HUES6 (cell line): Measurements from ENCODE around the gene PCDH15.

Experiments used
- H3K27ac ChIP-seq: 2 replicates; pipeline ENCODE4 v1.7.0; 2013; ENCODE audit warnings: low read depth, mild to moderate bottlenecking, low read length, inconsistent platforms
- H3K27me3 ChIP-seq: 2 replicates; pipeline ENCODE4 v1.6.1; 2013; ENCODE audit warnings: low read length; ENCODE audit not compliant: control insufficient read depth, insufficient read depth
- H3K36me3 ChIP-seq: 2 replicates; pipeline ENCODE4 v1.6.1; 2013; ENCODE audit warnings: low read length; ENCODE audit not compliant: control insufficient read depth, insufficient read depth
- H3K4me1 ChIP-seq: 2 replicates; pipeline ENCODE4 v1.6.1; 2013; ENCODE audit warnings: low read length; ENCODE audit not compliant: control insufficient read depth, insufficient read depth
- H3K4me3 ChIP-seq: 2 replicates; pipeline ENCODE4 v1.5.1; 2013; ENCODE audit warnings: low read depth, low read length
- H3K9ac ChIP-seq: one replicate; pipeline ENCODE4 v1.6.1; 2013; ENCODE audit warnings: mild to moderate bottlenecking, low read length
- H3K9me3 ChIP-seq: 2 replicates; pipeline ENCODE4 v1.6.1; 2013; ENCODE audit warnings: low read depth, low read length; ENCODE audit not compliant: control insufficient read depth, insufficient read depth

The PCDH15 gene

GRCh38 chr10:54139819-54140428, 661.1 kb downstream of the PCDH15 start:
- Histone ChIP-seq H3K36me3 (no peaks in the 10 kb centered on the region), H3K27ac (no peak overlapping the region), H3K27me3 (no peaks in the 10 kb centered on the region), H3K9me3 (peaks cover 64% of the 10 kb centered on the region), H3K4me3 (no peak overlapping the region), H3K9ac (no peak overlapping the region), H3K4me1 (no peaks in the 10 kb centered on the region)

GRCh38 chr10:54137396-54137795, 663.6 kb downstream of the PCDH15 start:
- Histone ChIP-seq H3K27me3 (no peaks in the 10 kb centered on the region), H3K4me3 (no peak overlapping the region), H3K27ac (no peak overlapping the region), H3K4me1 (no peaks in the 10 kb centered on the region), H3K9me3 (peaks cover 49% of the 10 kb centered on the region), H3K36me3 (no peaks in the 10 kb centered on the region), H3K9ac (no peak overlapping the region)

GRCh38 chr10:54133203-54133602, 667.8 kb downstream of the PCDH15 start:
- Histone ChIP-seq H3K4me3 (no peak overlapping the region), H3K27ac (no peak overlapping the region), H3K36me3 (no peaks in the 10 kb centered on the region), H3K27me3 (no peaks in the 10 kb centered on the region), H3K4me1 (peaks cover 2% of the 10 kb centered on the region; the same call in 1 of the 2 replicates), H3K9me3 (peaks cover 17% of the 10 kb centered on the region), H3K9ac (no peak overlapping the region)

- H3K9me3 ChIP-seq, result peaks cover 8% of the 10 kb centered on the region; the same call in 1 of the 2 replicates
- H3K27ac ChIP-seq, result no peak overlapping the region
- H3K9ac ChIP-seq, result no peak overlapping the region
- no peak overlapping the region for H3K4me3 ChIP-seq
- H3K27me3 ChIP-seq, result no peaks in the 10 kb centered on the region
- no peaks in the 10 kb centered on the region for H3K36me3 ChIP-seq
- peaks cover 2% of the 10 kb centered on the region; the same call in 1 of the 2 replicates for H3K4me1 ChIP-seq
Measured at GRCh38 chr10:54131833-54132232, 669.2 kb downstream of the PCDH15 start.

GRCh38 chr10:54130394-54130793, 670.6 kb downstream of the PCDH15 start:
- no peak overlapping the region for H3K9ac ChIP-seq

GRCh38 chr10:54125098-54125747, 675.8 kb downstream of the PCDH15 start:
- Histone ChIP-seq H3K27me3 (no peaks in the 10 kb centered on the region), H3K4me1 (peaks cover 2% of the 10 kb centered on the region; the same call in 1 of the 2 replicates), H3K36me3 (no peaks in the 10 kb centered on the region), H3K9me3 (0 out of 2 replicates have a peak, but pooled peaks cover 1% of the 10 kb centered on the region), H3K9ac (no peak overlapping the region), H3K4me3 (no peak overlapping the region), H3K27ac (no peak overlapping the region)

More at GRCh38 chr10:54130394-54130793, 670.6 kb downstream of the PCDH15 start:
- Histone ChIP-seq H3K27ac (no peak overlapping the region), H3K9me3 (peaks cover 4% of the 10 kb centered on the region; the same call in 1 of the 2 replicates), H3K4me3 (no peak overlapping the region), H3K4me1 (peaks cover 2% of the 10 kb centered on the region; the same call in 1 of the 2 replicates), H3K27me3 (no peaks in the 10 kb centered on the region), H3K36me3 (no peaks in the 10 kb centered on the region)

- Histone ChIP-seq H3K4me3 (no peak overlapping the region), H3K27ac (no peak overlapping the region), H3K9ac (no peak overlapping the region), H3K27me3 (no peaks in the 10 kb centered on the region), H3K9me3 (0 out of 2 replicates have a peak, but pooled peaks cover 2% of the 10 kb centered on the region), H3K4me1 (no peaks in the 10 kb centered on the region), H3K36me3 (no peaks in the 10 kb centered on the region)
Measured at GRCh38 chr10:54124209-54124885, 676.7 kb downstream of the PCDH15 start.

GRCh38 chr10:54120806-54121205, 680.2 kb downstream of the PCDH15 start:
- Histone ChIP-seq H3K36me3 (no peaks in the 10 kb centered on the region), H3K27ac (no peak overlapping the region), H3K9me3 (peaks cover 15% of the 10 kb centered on the region), H3K4me3 (no peak overlapping the region), H3K9ac (no peak overlapping the region), H3K27me3 (no peaks in the 10 kb centered on the region), H3K4me1 (no peaks in the 10 kb centered on the region)

- peaks cover 3% of the 10 kb centered on the region for H3K9me3 ChIP-seq
- no peak overlapping the region for H3K27ac ChIP-seq
- no peaks in the 10 kb centered on the region for H3K36me3 ChIP-seq
- H3K4me1 ChIP-seq, result no peaks in the 10 kb centered on the region
- no peak overlapping the region for H3K4me3 ChIP-seq
- H3K27me3 ChIP-seq, result no peaks in the 10 kb centered on the region
- H3K9ac ChIP-seq, result no peak overlapping the region
Measured at GRCh38 chr10:54108961-54109360, 692.1 kb downstream of the PCDH15 start.

GRCh38 chr10:54096892-54097291, 704.1 kb downstream of the PCDH15 start:
- H3K27ac ChIP-seq, result no peak overlapping the region
- no peak overlapping the region for H3K9ac ChIP-seq
- no peak overlapping the region for H3K4me3 ChIP-seq
- peaks cover 6% of the 10 kb centered on the region; the same call in 1 of the 2 replicates for H3K4me1 ChIP-seq
- no peaks in the 10 kb centered on the region for H3K36me3 ChIP-seq
- peaks cover 5% of the 10 kb centered on the region; the same call in 1 of the 2 replicates for H3K9me3 ChIP-seq
- H3K27me3 ChIP-seq, result no peaks in the 10 kb centered on the region

GRCh38 chr10:54094321-54094720, 706.7 kb downstream of the PCDH15 start:
- Histone ChIP-seq H3K27ac (no peak overlapping the region), H3K36me3 (no peaks in the 10 kb centered on the region), H3K4me1 (peaks cover 6% of the 10 kb centered on the region; the same call in 1 of the 2 replicates), H3K9me3 (no peaks in the 10 kb centered on the region), H3K27me3 (no peaks in the 10 kb centered on the region), H3K4me3 (no peak overlapping the region), H3K9ac (no peak overlapping the region)
